SKM-1 (cell line): ENCODE results near the gene EML1.

Source experiments
- DNase-seq: peaks from one replicate; lab custom pipeline; 2025; ENCODE audit not compliant: unreplicated experiment; lab: John Stamatoyannopoulos, UW

EML1 gene

GRCh38 chr14:99821519-99822508, 28.6 kb downstream of the EML1 start:
- DNase-seq, result no peak

- no peak for DNase-seq
These were observed 29.7 kb downstream of the EML1 start for GRCh38 chr14:99822800-99823455.

GRCh38 chr14:99824776-99825175, 31.6 kb downstream of the EML1 start:
- no peak for DNase-seq

- DNase-seq, result no peak
These were observed 36.2 kb downstream of the EML1 start for GRCh38 chr14:99829450-99829849.

GRCh38 chr14:99831303-99831702, 38.1 kb downstream of the EML1 start:
- no peak for DNase-seq

- DNase-seq, result no peak
These were observed 38.9 kb downstream of the EML1 start for GRCh38 chr14:99831903-99832685.

GRCh38 chr14:99837822-99838221, 44.6 kb downstream of the EML1 start:
- DNase-seq, result no peak

- DNase-seq, result no peak
These were observed 45.5 kb downstream of the EML1 start for GRCh38 chr14:99838639-99839134.

GRCh38 chr14:99839696-99840095, 46.5 kb downstream of the EML1 start:
- no peak for DNase-seq

GRCh38 chr14:99840265-99840664, 47.1 kb downstream of the EML1 start:
- DNase-seq, result no peak

GRCh38 chr14:99840774-99841305, 47.6 kb downstream of the EML1 start:
- no peak for DNase-seq

GRCh38 chr14:99841436-99842071, 48.3 kb downstream of the EML1 start:
- DNase-seq, result no peak

GRCh38 chr14:99842141-99842540, 48.9 kb downstream of the EML1 start:
- no peak for DNase-seq

- no peak for DNase-seq
These were observed 53.6 kb downstream of the EML1 start for GRCh38 chr14:99846808-99847207.

- DNase-seq, result no peak
These were observed 57.5 kb downstream of the EML1 start for GRCh38 chr14:99850709-99851108.

GRCh38 chr14:99852578-99852977, 59.4 kb downstream of the EML1 start:
- no peak for DNase-seq

- no peak for DNase-seq
These were observed 60.0 kb downstream of the EML1 start for GRCh38 chr14:99853206-99853605.

- no peak for DNase-seq
These were observed 61.6 kb downstream of the EML1 start for GRCh38 chr14:99854831-99855230.

GRCh38 chr14:99855271-99855670, 62.1 kb downstream of the EML1 start:
- no peak for DNase-seq

GRCh38 chr14:99857551-99857950, 64.3 kb downstream of the EML1 start:
- DNase-seq, result no peak

- no peak for DNase-seq
These were observed 67.0 kb downstream of the EML1 start for GRCh38 chr14:99860219-99860618.
